Measurements from ENCODE around the gene CDH19. TPM values are rescaled to one million over a fixed set of nuclear protein-coding genes. Genes with fewer than 3 reads are reported as not detected.

Gene CDH19
- total RNA-seq, 1 experiment from 2014 or later = not detected

GRCh38 chr18:66497351-66497750, 106.5 kb downstream of the CDH19 start:
- intact Hi-C loops (cut with micrococcal nuclease) = no loop called here
- RAD21 ChIA-PET (ENCODE audit: low non-redundant PET in 1 of 2, low total read pairs in 2 of 2, uncharacterized antibody in 2 of 2, unreplicated experiment in 2 of 2) = no interaction called here
- Histone ChIP-seq H3K4me2 (ENCODE audit: low read length) (no peak overlapping the region), H3K9me3 (ENCODE audit: control insufficient read depth in 1 of 2, insufficient read depth in 1 of 2, low read depth in 1 of 2, low read length in 2 of 2) (peaks cover 8 to 26% of the 10 kb centered on the region in 2 experiments; a peak in 2 of 4 replicates), H3K27me3 (ENCODE audit: insufficient read depth, low read length) (no peaks in the 10 kb centered on the region), H4K20me1 (ENCODE audit: insufficient read depth) (no peaks in the 10 kb centered on the region), H3K4me1 (ENCODE audit: control insufficient read depth in 1 of 2, insufficient read depth in 2 of 2, low read length in 2 of 2) (no peaks in the 10 kb centered on the region), H3K9ac (ENCODE audit: low read length) (no peak overlapping the region), H2AFZ (ENCODE audit: low read depth, low read length, poor library complexity, severe bottlenecking) (no peak overlapping the region), H3K9me2 (ENCODE audit: insufficient read depth) (no peaks in the 10 kb centered on the region), H3K4me3 (replicated peaks in 1 of 2; ENCODE audit: low read depth in 1 of 2, low read length in 2 of 2) (no peak overlapping the region), H3K36me3 (ENCODE audit: control insufficient read depth in 1 of 2, insufficient read depth in 2 of 2, low read length in 2 of 2) (no peaks in the 10 kb centered on the region), H3K79me2 (ENCODE audit: insufficient read depth, low read length) (no peaks in the 10 kb centered on the region), H3K27ac (ENCODE audit: low read depth, low read length) (no peak overlapping the region)
- POLR2A ChIA-PET = no interaction called here
- DNase-seq (ENCODE audit: low read depth, low spot score) (no peak), ATAC-seq (no peak)
- no TSS peak for BruUV-seq (replicated peaks)
- CTCF ChIA-PET = no interaction called here
- TF ChIP-seq ZNF274 (IDR thresholded peaks at IDR 0.05; ENCODE audit: low read depth, low read length) (no peak), ZFX (IDR thresholded peaks at IDR 0.05) (no peak), POLR2A (IDR thresholded peaks at IDR 0.05; ENCODE audit: borderline replicate concordance, extremely low read depth, insufficient read depth, insufficient read length) (no peak), JUND (IDR thresholded peaks at IDR 0.05) (no peak), SIN3A (IDR thresholded peaks at IDR 0.05; ENCODE audit: low read depth) (no peak), SRF (IDR thresholded peaks at IDR 0.05; ENCODE audit: low read depth) (no peak), ELF1 (IDR thresholded peaks at IDR 0.05; ENCODE audit: borderline replicate concordance, low read depth) (no peak), TCF7L2 (IDR thresholded peaks at IDR 0.05; ENCODE audit: borderline replicate concordance, extremely low read depth, insufficient read depth, insufficient read length) (no peak), EZH2 (IDR thresholded peaks at IDR 0.05) (no peak), MAX (IDR thresholded peaks at IDR 0.05) (no peak), SP1 (IDR thresholded peaks at IDR 0.05; ENCODE audit: low read depth) (no peak), RAD21 (IDR thresholded peaks at IDR 0.05; ENCODE audit: low read depth) (no peak), YY1 (IDR thresholded peaks at IDR 0.05; ENCODE audit: extremely low read depth, insufficient replicate concordance, low read depth, low read length) (no peak), REST (IDR thresholded peaks at IDR 0.05; ENCODE audit: low read depth) (no peak), CEBPB (IDR thresholded peaks at IDR 0.05; ENCODE audit: low read depth) (no peak), FOSL1 (IDR thresholded peaks at IDR 0.05; ENCODE audit: low read depth) (no peak), EGR1 (IDR thresholded peaks at IDR 0.05; ENCODE audit: low read depth) (no peak), EZH2phosphoT487 (IDR thresholded peaks at IDR 0.05; ENCODE audit: borderline replicate concordance) (no peak), POLR2AphosphoS5 (IDR thresholded peaks at IDR 0.05; ENCODE audit: low read depth, low read length) (no peak), CBX3 (IDR thresholded peaks at IDR 0.05; ENCODE audit: low read depth) (no peak)

Data from HCT116 (cell line).